ENCODE data around the gene SYT8. TPM values are rescaled to one million over a fixed set of nuclear protein-coding genes. Genes with fewer than 3 reads are reported as not detected.

SYT8 gene
- total RNA-seq, 4 donors from 2014 or later = 1.4 to 4.1 TPM; not detected in 2

- intact Hi-C loops (cut with DNase I; ENCODE audit: low total_unique reads) = no loop called here
- H3K4me1 ChIP-seq = peaks cover 22 to 39% (median 29%) of the 10 kb centered on the region in 4 donors
These were observed 28.8 kb downstream of the SYT8 start for GRCh38 chr11:1863352-1864216.

DNA sequence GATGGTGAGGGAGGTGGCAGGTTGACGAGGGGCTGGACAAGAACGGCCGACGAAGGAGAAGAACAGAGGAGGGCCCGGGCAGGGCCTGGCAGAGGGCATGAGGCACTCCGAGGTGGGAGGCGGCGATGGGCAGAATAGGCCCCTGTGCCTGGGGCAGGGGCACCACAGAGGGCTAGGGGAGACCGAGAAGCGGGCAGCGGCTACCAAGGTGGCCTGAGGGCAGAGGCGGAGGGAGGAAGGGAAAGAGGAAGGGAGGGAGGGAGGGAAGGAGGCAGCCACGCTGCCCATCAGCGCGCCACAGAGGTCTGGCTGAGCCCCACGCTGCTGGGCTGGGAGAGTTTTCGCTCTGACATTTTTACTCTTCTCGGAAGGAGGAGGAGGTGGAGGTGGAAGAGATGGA, 29.4 kb downstream of the SYT8 start:
- 65% methylated on average over 18 of the region's 18 CpGs; no CpG with 5 or more reads in 1 of the 2 donors for WGBS, 2 donors (ENCODE audit: low coverage in 1 of 2)
- Histone ChIP-seq H3K36me3 (no peaks in the 10 kb centered on the region), H3K4me3 (peak overlapping the region in 3 of 4 donors; percentile 1 to 25 (median 10)), H3K4me1 (peaks cover 22 to 39% (median 30%) of the 10 kb centered on the region in 4 donors), H3K9me3 (no peaks in the 10 kb centered on the region), H3K27me3 (no peaks in the 10 kb centered on the region), H3K27ac (peak overlapping the region; percentile 68 to 86 (median 82))
- DNase-seq = no peak
- in situ Hi-C loops (cut with MboI; ENCODE audit: low pct_ligation_motif_present in 1 of 4, low pct_unique_long_range_greater_than_20kb in 1 of 4, low sequenced_read_pairs in 3 of 4) = no loop called here
- TF ChIP-seq POLR2AphosphoS5 (IDR thresholded peaks at IDR 0.05) = no peak
- TF ChIP-seq EP300 (IDR thresholded peaks at IDR 0.05; ENCODE audit: low read depth) = no peak
- no peak for TF ChIP-seq POLR2A (IDR thresholded peaks at IDR 0.05)
- no peak for TF ChIP-seq CTCF (IDR thresholded peaks at IDR 0.05)
- intact Hi-C loops (cut with DNase I; ENCODE audit: low total_unique reads) = no loop called here

More at GRCh38 chr11:1863352-1864216, 28.8 kb downstream of the SYT8 start:
- 52 to 60% methylated on average over 1 to 26 of the region's 27 CpGs for WGBS, 2 donors (ENCODE audit: low coverage in 1 of 2)
- Histone ChIP-seq H3K9me3 (no peaks in the 10 kb centered on the region), H3K36me3 (no peaks in the 10 kb centered on the region), H3K27ac (peak overlapping the region; percentile 68 to 86 (median 82)), H3K4me3 (peak overlapping the region in 1 of 4 donors; percentile 25), H3K27me3 (no peaks in the 10 kb centered on the region)
- TF ChIP-seq POLR2AphosphoS5 (IDR thresholded peaks at IDR 0.05) = peak in 2 of 3 donors; percentile 38 to 50
- TF ChIP-seq EP300 (IDR thresholded peaks at IDR 0.05; ENCODE audit: low read depth) = no peak
- peak; percentile 66 for DNase-seq
- in situ Hi-C loops (cut with MboI; ENCODE audit: low pct_ligation_motif_present in 1 of 4, low pct_unique_long_range_greater_than_20kb in 1 of 4, low sequenced_read_pairs in 3 of 4) = no loop called here

DNA sequence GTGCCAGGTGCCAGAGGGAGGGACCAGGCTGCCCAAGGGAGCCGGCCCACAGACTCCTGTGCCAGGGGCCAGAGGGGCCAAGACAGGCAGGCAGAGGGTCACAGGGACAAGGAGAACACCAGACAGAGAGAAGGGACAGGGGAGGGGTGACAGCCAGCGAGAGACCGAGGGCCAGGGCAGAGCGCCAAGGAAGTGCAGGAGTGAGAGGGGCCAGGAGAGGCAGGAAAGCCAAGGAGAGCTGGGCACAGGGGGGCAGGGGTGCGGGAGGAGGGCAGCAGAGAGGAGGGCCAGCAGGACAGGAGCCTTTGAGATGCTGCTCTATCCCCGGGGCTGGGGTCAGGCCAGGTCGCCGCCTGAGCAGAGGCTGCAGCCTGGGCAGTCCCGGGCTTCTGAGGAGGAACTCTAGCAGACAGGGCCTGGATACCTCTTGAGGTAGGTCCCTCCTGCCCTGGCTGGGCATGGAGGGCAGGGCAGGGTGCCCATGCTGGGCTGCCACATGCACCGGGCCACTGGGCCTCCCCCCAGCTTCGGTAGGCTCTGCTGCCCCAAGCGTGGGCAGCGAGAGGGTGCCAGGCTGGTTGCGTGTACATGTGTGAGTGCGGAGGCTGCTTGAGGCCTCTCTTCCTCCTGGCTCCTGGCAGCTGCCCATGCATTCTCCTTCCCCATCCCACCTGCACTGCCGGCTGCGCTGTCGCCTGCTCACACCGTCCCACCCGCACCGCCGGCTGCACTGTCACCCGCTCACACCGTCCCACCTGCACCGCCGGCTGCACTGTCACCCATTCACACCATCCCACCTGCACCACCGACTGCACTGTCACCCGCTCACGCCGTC, 30.3 kb downstream of the SYT8 start:
- H3K27ac ChIP-seq = peak overlapping the region; percentile 68 to 86 (median 82)
- peaks cover 22 to 42% (median 32%) of the 10 kb centered on the region in 4 donors for H3K4me1 ChIP-seq
- intact Hi-C loops (cut with DNase I; ENCODE audit: low total_unique reads) (no loop called here), in situ Hi-C loops (cut with MboI; ENCODE audit: low pct_ligation_motif_present in 1 of 4, low pct_unique_long_range_greater_than_20kb in 1 of 4, low sequenced_read_pairs in 3 of 4) (no loop called here)
- H3K36me3 ChIP-seq = no peaks in the 10 kb centered on the region
- DNase-seq = no peak
- no peak for TF ChIP-seq POLR2A (IDR thresholded peaks at IDR 0.05)
- no peak for TF ChIP-seq CTCF (IDR thresholded peaks at IDR 0.05)
- TF ChIP-seq EP300 (IDR thresholded peaks at IDR 0.05; ENCODE audit: low read depth) = no peak
- TF ChIP-seq POLR2AphosphoS5 (IDR thresholded peaks at IDR 0.05) = no peak
- H3K27me3 ChIP-seq = no peaks in the 10 kb centered on the region
- no peaks in the 10 kb centered on the region for H3K9me3 ChIP-seq
- WGBS, 2 donors (ENCODE audit: low coverage in 1 of 2) = 35 to 72% methylated on average over 2 to 29 of the region's 30 CpGs
- H3K4me3 ChIP-seq = peak overlapping the region in 3 of 4 donors; percentile 1 to 25 (median 10)

GRCh38 chr11:1866226-1866625, 31.4 kb downstream of the SYT8 start:
- Histone ChIP-seq H3K27ac (no peak overlapping the region), H3K27me3 (no peaks in the 10 kb centered on the region), H3K4me3 (no peak overlapping the region), H3K36me3 (no peaks in the 10 kb centered on the region), H3K9me3 (no peaks in the 10 kb centered on the region), H3K4me1 (peaks cover 25 to 52% (median 35%) of the 10 kb centered on the region in 4 donors)
- DNase-seq = no peak
- WGBS, 2 donors (ENCODE audit: low coverage in 1 of 2) = 93% methylated on average over 8 of the region's 8 CpGs; no CpG with 5 or more reads in 1 of the 2 donors
- TF ChIP-seq POLR2A (IDR thresholded peaks at IDR 0.05) = no peak
- no peak for TF ChIP-seq CTCF (IDR thresholded peaks at IDR 0.05)
- no peak for TF ChIP-seq POLR2AphosphoS5 (IDR thresholded peaks at IDR 0.05)
- no peak for TF ChIP-seq EP300 (IDR thresholded peaks at IDR 0.05; ENCODE audit: low read depth)
- intact Hi-C loops (cut with DNase I; ENCODE audit: low total_unique reads) (no loop called here), in situ Hi-C loops (cut with MboI; ENCODE audit: low pct_ligation_motif_present in 1 of 4, low pct_unique_long_range_greater_than_20kb in 1 of 4, low sequenced_read_pairs in 3 of 4) (no loop called here)

Data from transverse colon (tissue), 4 donors.